K562 (cell line): Measurements from ENCODE around the gene HPX. TPM values are rescaled to one million over a fixed set of nuclear protein-coding genes. Genes with fewer than 3 reads are reported as not detected.
A peak's percentile ranks its signal among the peaks of the same experiment; 100 is the strongest.

Experiments
- BDP1 ChIP-seq: IDR thresholded peaks from 3 replicates; pipeline ENCODE4 v1.6.1; 2011; ENCODE audit not compliant: insufficient read length, insufficient read depth
- CC2D1A ChIP-seq: fragments of 450-650 bp; IDR thresholded peaks from 2 replicates; pipeline ENCODE4 v1.6.1; 2017; ENCODE audit warnings: mild to moderate bottlenecking
- MAFF ChIP-seq: IDR thresholded peaks from 2 replicates; pipeline ENCODE4 v1.6.1; 2012; ENCODE audit warnings: low read length, improper control_type of control experiment
- NCOA4 ChIP-seq: fragments of 450-650 bp; IDR thresholded peaks from 2 replicates; pipeline ENCODE4 v1.6.1; 2018; ENCODE audit warnings: mild to moderate bottlenecking; ENCODE audit not compliant: partially characterized antibody
- NFXL1 ChIP-seq: fragments of 450-650 bp; formaldehyde crosslinking; IDR thresholded peaks from 2 replicates; pipeline ENCODE4 v1.4.0; 2021; ENCODE audit warnings: mild to moderate bottlenecking
- SMC3 ChIP-seq: conservative IDR thresholded peaks from 2 replicates; pipeline ENCODE4 v1.6.1; 2011; ENCODE audit warnings: low read depth, low read length, improper control_type of control experiment; ENCODE audit not compliant: insufficient read depth
- USF2 ChIP-seq: sonication (generic); formaldehyde crosslinking; IDR thresholded peaks from 2 replicates; pipeline ENCODE4 v1.5.0; 2020; ENCODE audit warnings: missing genetic modification reagents
- ZBTB40 ChIP-seq, 2 experiments: fragments of 450-650 bp in 1 of 2; sonication (generic) in 1 of 2; formaldehyde crosslinking in 1 of 2; IDR thresholded peaks; 2 replicates each; pipeline versions ENCODE4 v1.7.1 to v1.9.0; 2016 to 2022; ENCODE audit warnings: inconsistent platforms in 1 of 2, mild to moderate bottlenecking in 1 of 2, missing genetic modification reagents in 1 of 2
- ZBTB49 ChIP-seq: sonication (generic); formaldehyde crosslinking; IDR thresholded peaks from 2 replicates; pipeline ENCODE4 v1.8.0; 2022; ENCODE audit warnings: missing genetic modification reagents, mild to moderate bottlenecking, borderline replicate concordance
- ZBTB5 ChIP-seq: fragments of 450-650 bp; IDR thresholded peaks from 2 replicates; pipeline ENCODE4 v1.6.1; 2017; ENCODE audit warnings: antibody characterized with exemption
- ZFX ChIP-seq: sonication (generic); formaldehyde crosslinking; IDR thresholded peaks from 2 replicates; pipeline ENCODE4 v1.8.0; 2022; ENCODE audit warnings: mild to moderate bottlenecking, missing genetic modification reagents, moderate library complexity
- ZNF551 ChIP-seq: fragments of 250-450 bp; sonication (Bioruptor Pico); IDR thresholded peaks from 2 replicates; pipeline ENCODE4 v1.5.0; 2021; ENCODE audit warnings: mild to moderate bottlenecking, moderate library complexity
- ZNF717 ChIP-seq: fragments of 250-450 bp; sonication (Bioruptor Pico); IDR thresholded peaks from 2 replicates; pipeline ENCODE4 v1.5.0; 2021
- polyA plus RNA-seq, 8 experiments: library from polyadenylated mRNA; depleted of rRNA in 4 of 8; stranded (reverse) in 5 of 8; unstranded in 3 of 8; fragments of >200 nt; fragmentation: Nextera tagmentation in 2 of 8; fragmentation: Illumina TruSeq in 1 of 8; extraction: Ambion mirVana in 2 of 8; extraction: Trizol in 1 of 8; gene quantifications; 2 replicates each; pipeline versions ENCODE4 v1.2.1 to v1.2.3, GENCODE V29; 2011 to 2014; ENCODE audit warnings: inconsistent platforms in 1 of 8, missing spikeins in 1 of 8
- total RNA-seq, 7 experiments: library from RNA; depleted of rRNA in 6 of 7; stranded (reverse); fragments of >200 nt in 6 of 7; fragmentation: Illumina TruSeq in 2 of 7; extraction: Trizol in 2 of 7; gene quantifications; 2 replicates each; pipeline versions ENCODE4 v1.2.1 to v1.2.3, GENCODE V29; 2011 to 2021; ENCODE audit warnings: low replicate concordance in 1 of 7

The HPX gene
- total and polyA plus RNA-seq, 9 of the 15 experiments (the other 6 are each of a cell fraction or from before 2014, with no cell fraction given), result 0.12 to 1.2 (median 0.49) TPM; not detected in 1

- TF ChIP-seq ZBTB5, result no peak
- TF ChIP-seq NCOA4, result no peak
- TF ChIP-seq USF2 (CRISPR knock-in tag), result no peak
- TF ChIP-seq SMC3, result no peak
- TF ChIP-seq ZNF717 (CRISPR knock-in tag), result no peak
- TF ChIP-seq NFXL1 (CRISPR knock-in tag), result no peak
- TF ChIP-seq MAFF, result no peak
- TF ChIP-seq BDP1, result no peak
- 0 out of 2 replicates have a peak, but pooled peaks have one; percentile 28 for TF ChIP-seq ZBTB40 (IDR thresholded peaks at IDR 0.05)
- no peak for TF ChIP-seq ZBTB40 (CRISPR knock-in tag; IDR thresholded peaks at IDR 0.05)
- TF ChIP-seq ZBTB49, result no peak
- TF ChIP-seq ZFX, result peak; percentile 63
- no peak for TF ChIP-seq CC2D1A
- no peak for TF ChIP-seq ZNF551 (CRISPR knock-in tag)
Observed at GRCh38 chr11:6419009-6419631, 21.7 kb downstream of the HPX start, which contains the start of gene APBB1 (continued).
